ENCODE data around the gene AFF3.

DNA sequence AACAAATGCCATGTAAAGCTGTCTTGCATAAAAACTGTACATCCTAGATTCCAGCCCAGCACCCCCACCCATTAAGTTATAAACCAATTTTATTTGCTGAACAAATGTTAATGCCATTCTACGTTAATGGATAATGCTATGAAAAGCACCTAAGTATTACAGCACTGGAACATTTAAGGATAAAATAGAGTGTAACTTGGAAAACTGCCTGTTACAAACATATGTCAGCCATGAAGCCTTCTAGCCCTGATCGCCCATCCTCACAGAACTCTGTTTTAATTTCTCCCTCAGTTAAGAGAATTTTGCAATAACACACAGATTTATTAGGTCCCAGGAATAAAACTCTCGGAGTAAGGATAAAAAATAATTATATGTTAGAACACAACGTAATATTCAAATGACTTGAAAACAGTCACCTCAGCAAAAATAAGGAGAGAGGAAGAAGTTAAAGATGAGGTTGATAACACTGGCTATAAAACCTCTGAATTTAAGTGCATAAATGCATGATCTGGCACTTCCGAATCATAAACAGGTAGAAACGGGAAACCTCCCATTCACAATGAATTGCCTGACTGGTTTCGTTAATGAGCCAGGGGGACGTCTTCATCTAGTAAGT is 308.7 kb downstream of the AFF3 start:
- TF ChIP-seq, protein P1, sequence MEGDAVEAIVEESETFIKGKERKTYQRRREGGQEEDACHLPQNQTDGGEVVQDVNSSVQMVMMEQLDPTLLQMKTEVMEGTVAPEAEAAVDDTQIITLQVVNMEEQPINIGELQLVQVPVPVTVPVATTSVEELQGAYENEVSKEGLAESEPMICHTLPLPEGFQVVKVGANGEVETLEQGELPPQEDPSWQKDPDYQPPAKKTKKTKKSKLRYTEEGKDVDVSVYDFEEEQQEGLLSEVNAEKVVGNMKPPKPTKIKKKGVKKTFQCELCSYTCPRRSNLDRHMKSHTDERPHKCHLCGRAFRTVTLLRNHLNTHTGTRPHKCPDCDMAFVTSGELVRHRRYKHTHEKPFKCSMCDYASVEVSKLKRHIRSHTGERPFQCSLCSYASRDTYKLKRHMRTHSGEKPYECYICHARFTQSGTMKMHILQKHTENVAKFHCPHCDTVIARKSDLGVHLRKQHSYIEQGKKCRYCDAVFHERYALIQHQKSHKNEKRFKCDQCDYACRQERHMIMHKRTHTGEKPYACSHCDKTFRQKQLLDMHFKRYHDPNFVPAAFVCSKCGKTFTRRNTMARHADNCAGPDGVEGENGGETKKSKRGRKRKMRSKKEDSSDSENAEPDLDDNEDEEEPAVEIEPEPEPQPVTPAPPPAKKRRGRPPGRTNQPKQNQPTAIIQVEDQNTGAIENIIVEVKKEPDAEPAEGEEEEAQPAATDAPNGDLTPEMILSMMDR (IDR thresholded peaks at IDR 0.05; ENCODE audit: poor library complexity): no peak
- no peak for TF ChIP-seq EZH2 (IDR thresholded peaks at IDR 0.05; ENCODE audit: borderline replicate concordance)

Measured in hepatocyte (in vitro differentiated cells).